Panc1 (cell line): ENCODE results near the gene RSAD1. TPM values are rescaled to one million over a fixed set of nuclear protein-coding genes. Genes with fewer than 3 reads are reported as not detected.

ENCODE experiments used
- ATAC-seq: fragments of 200-7000 bp; cut with Tn5 transposase; 2 replicates; pipeline ENCODE4 v1.9.1; 2020; ENCODE audit warnings: mild to moderate bottlenecking, moderate library complexity
- BruUV-seq: library from RNA; stranded (reverse); fragments of 400-500 nt; replicated peaks from 2 replicates; lab custom pipeline; 2021; lab: Mats Ljungman, UMichigan
- CTCF ChIA-PET: fragments of 300-600 bp; sonication (Branson Sonifier 250); formaldehyde crosslinking; loops from one replicate; lab custom pipeline; 2022; ENCODE audit warnings: antibody characterized with exemption; lab: Charles Lee
- POLR2A ChIA-PET: fragments of 300-600 bp; sonication (Branson Sonifier 250); formaldehyde crosslinking; loops from one replicate; lab custom pipeline; 2022; ENCODE audit warnings: antibody characterized with exemption; lab: Charles Lee
- DNase-seq: peaks from one replicate; pipeline ENCODE4 v3.0.0-alpha.2; 2010; ENCODE audit warnings: low read depth, low spot score
- H3K27ac ChIP-seq: 2 replicates; pipeline ENCODE4 v1.5.1; 2011; ENCODE audit warnings: mild to moderate bottlenecking, low read length, inconsistent platforms
- H3K27me3 ChIP-seq: fragments of 200-500 bp; sonication (Bioruptor generic); 2 replicates; pipeline ENCODE4 v1.6.0; 2014; ENCODE audit warnings: low read length, inconsistent platforms; ENCODE audit not compliant: control insufficient read depth, insufficient read depth
- H3K36me3 ChIP-seq: fragments of 200-500 bp; sonication (Bioruptor generic); 2 replicates; pipeline ENCODE4 v1.5.1; 2014; ENCODE audit warnings: inconsistent platforms, mild to moderate bottlenecking, low read length, moderate library complexity; ENCODE audit not compliant: control insufficient read depth, insufficient read depth
- H3K4me1 ChIP-seq: 2 replicates; pipeline ENCODE4 v1.5.1; 2011; ENCODE audit warnings: inconsistent platforms, mild to moderate bottlenecking, low read length, moderate library complexity; ENCODE audit not compliant: control insufficient read depth, insufficient read depth
- H3K4me3 ChIP-seq, 2 experiments: 2 replicates each; pipeline ENCODE4 v1.5.1; 2011 to 2012; ENCODE audit warnings: low read depth in 2 of 2, low read length in 2 of 2, mild to moderate bottlenecking in 2 of 2, inconsistent platforms in 1 of 2, moderate library complexity in 1 of 2
- H3K9me3 ChIP-seq: fragments of 200-500 bp; sonication (Bioruptor generic); 2 replicates; pipeline ENCODE4 v1.5.1; 2014; ENCODE audit warnings: low read depth, mild to moderate bottlenecking, inconsistent platforms, low read length, moderate library complexity; ENCODE audit not compliant: control insufficient read depth, insufficient read depth
- POLR2AphosphoS5 ChIP-seq: IDR thresholded peaks from 2 replicates; pipeline ENCODE4 v1.6.1; 2012; ENCODE audit warnings: mild to moderate bottlenecking, low read depth, low read length, moderate library complexity
- SIN3A ChIP-seq: IDR thresholded peaks from 2 replicates; pipeline ENCODE4 v1.6.1; 2012; ENCODE audit warnings: low read depth, mild to moderate bottlenecking, low read length, moderate library complexity, borderline replicate concordance; ENCODE audit not compliant: insufficient read depth
- TCF7L2 ChIP-seq: IDR thresholded peaks from 2 replicates; pipeline ENCODE4 v1.6.1; 2011; ENCODE audit warnings: mild to moderate bottlenecking, low read depth, low read length, inconsistent platforms
- in situ Hi-C: cut with HindIII; loops from 2 replicates; pipeline ENCODE4 v1.10.0; 2016; ENCODE audit warnings: low sequenced_read_pairs, low pct_unique_long_range_greater_than_20kb
- intact Hi-C: fragments of 100-400 bp; cut with micrococcal nuclease; formaldehyde crosslinking; loops from one replicate; pipeline ENCODE4 v1.10.0; 2022; ENCODE audit not compliant: unreplicated experiment
- total RNA-seq: library from RNA; stranded (reverse); gene quantifications from one replicate; pipeline ENCODE4 v1.2.1, GENCODE V29; 2021; ENCODE audit not compliant: unreplicated experiment
- TF ChIP-seq, protein P1 (sequence below), 2 experiments: IDR thresholded peaks; 2 replicates each; pipeline ENCODE4 v1.6.1; 2011 to 2012; ENCODE audit warnings: low read depth in 2 of 2, control low read depth in 1 of 2, low read length in 1 of 2, mild to moderate bottlenecking in 1 of 2, moderate library complexity in 1 of 2; ENCODE audit not compliant: insufficient read depth in 1 of 2
- TF ChIP-seq, protein P2 (sequence below): fragments of 450-650 bp; IDR thresholded peaks from 2 replicates; pipeline ENCODE4 v1.5.1; 2017; ENCODE audit warnings: mild to moderate bottlenecking

RSAD1 gene
- total RNA-seq, 1 experiment from 2014 or later, result 40.2 TPM

DNA sequence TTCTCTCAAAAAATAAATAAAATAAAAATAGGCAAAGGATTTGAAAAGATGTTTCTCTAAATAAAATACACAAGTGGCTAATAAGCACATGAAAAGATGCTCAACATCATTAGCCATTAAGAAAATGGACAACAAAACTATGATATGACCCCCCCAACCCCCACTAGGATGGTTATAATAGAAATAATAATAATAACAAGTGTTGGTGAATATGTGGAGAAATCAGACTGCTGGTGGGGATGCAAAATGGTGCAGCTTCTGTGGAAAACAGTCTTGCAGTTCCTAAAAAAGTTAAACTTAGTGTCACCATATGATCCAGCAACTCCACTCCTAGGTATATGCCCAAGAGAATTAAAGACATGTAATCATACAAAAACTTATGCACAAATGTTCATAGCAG is 20.6 kb downstream of the RSAD1 start:
- DNase-seq (no peak), ATAC-seq (no peak)
- Histone ChIP-seq H3K27ac (no peak overlapping the region), H3K4me1 (no peaks in the 10 kb centered on the region), H3K9me3 (no peaks in the 10 kb centered on the region), H3K36me3 (no peaks in the 10 kb centered on the region), H3K4me3 (no peak overlapping the region), H3K27me3 (no peaks in the 10 kb centered on the region)
- POLR2A ChIA-PET, result no interaction called here
- CTCF ChIA-PET, result no interaction called here
- no TSS peak for BruUV-seq
- in situ Hi-C loops (no loop called here), intact Hi-C loops (no loop called here)
- TF ChIP-seq, protein P1, sequence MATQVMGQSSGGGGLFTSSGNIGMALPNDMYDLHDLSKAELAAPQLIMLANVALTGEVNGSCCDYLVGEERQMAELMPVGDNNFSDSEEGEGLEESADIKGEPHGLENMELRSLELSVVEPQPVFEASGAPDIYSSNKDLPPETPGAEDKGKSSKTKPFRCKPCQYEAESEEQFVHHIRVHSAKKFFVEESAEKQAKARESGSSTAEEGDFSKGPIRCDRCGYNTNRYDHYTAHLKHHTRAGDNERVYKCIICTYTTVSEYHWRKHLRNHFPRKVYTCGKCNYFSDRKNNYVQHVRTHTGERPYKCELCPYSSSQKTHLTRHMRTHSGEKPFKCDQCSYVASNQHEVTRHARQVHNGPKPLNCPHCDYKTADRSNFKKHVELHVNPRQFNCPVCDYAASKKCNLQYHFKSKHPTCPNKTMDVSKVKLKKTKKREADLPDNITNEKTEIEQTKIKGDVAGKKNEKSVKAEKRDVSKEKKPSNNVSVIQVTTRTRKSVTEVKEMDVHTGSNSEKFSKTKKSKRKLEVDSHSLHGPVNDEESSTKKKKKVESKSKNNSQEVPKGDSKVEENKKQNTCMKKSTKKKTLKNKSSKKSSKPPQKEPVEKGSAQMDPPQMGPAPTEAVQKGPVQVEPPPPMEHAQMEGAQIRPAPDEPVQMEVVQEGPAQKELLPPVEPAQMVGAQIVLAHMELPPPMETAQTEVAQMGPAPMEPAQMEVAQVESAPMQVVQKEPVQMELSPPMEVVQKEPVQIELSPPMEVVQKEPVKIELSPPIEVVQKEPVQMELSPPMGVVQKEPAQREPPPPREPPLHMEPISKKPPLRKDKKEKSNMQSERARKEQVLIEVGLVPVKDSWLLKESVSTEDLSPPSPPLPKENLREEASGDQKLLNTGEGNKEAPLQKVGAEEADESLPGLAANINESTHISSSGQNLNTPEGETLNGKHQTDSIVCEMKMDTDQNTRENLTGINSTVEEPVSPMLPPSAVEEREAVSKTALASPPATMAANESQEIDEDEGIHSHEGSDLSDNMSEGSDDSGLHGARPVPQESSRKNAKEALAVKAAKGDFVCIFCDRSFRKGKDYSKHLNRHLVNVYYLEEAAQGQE (IDR thresholded peaks at IDR 0.05; ENCODE audit: insufficient read depth in 1 of 2, low read depth in 2 of 2, low read length in 1 of 2), result no peak
- TF ChIP-seq TCF7L2 (no peak), SIN3A (no peak), POLR2AphosphoS5 (no peak)
- TF ChIP-seq, protein P2, sequence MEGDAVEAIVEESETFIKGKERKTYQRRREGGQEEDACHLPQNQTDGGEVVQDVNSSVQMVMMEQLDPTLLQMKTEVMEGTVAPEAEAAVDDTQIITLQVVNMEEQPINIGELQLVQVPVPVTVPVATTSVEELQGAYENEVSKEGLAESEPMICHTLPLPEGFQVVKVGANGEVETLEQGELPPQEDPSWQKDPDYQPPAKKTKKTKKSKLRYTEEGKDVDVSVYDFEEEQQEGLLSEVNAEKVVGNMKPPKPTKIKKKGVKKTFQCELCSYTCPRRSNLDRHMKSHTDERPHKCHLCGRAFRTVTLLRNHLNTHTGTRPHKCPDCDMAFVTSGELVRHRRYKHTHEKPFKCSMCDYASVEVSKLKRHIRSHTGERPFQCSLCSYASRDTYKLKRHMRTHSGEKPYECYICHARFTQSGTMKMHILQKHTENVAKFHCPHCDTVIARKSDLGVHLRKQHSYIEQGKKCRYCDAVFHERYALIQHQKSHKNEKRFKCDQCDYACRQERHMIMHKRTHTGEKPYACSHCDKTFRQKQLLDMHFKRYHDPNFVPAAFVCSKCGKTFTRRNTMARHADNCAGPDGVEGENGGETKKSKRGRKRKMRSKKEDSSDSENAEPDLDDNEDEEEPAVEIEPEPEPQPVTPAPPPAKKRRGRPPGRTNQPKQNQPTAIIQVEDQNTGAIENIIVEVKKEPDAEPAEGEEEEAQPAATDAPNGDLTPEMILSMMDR, result no peak

DNA sequence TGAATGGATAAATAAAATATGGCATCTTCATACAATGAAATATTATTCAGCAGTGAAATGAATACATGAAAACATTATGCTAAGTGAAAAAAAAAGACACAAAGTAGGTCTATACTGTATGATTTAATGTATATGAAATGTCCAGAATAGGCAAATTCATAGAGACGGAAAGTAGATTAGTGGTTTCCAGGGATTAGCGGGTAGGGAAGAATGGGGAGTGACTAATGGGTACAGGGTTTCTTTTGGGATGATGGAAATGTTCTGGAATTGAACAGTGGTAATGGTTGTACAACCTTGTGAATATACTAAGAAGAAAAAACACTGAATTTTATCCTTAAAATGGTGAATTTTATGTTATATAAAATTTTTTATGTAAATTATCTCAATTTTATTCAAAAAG is 21.1 kb downstream of the RSAD1 start:
- H3K4me1 ChIP-seq, result no peaks in the 10 kb centered on the region
- H3K27ac ChIP-seq, result no peak overlapping the region
- BruUV-seq, result no TSS peak
- TF ChIP-seq TCF7L2 (no peak), POLR2AphosphoS5 (no peak), SIN3A (no peak)
- TF ChIP-seq, protein P2, result no peak
- TF ChIP-seq, protein P1 (IDR thresholded peaks at IDR 0.05; ENCODE audit: insufficient read depth in 1 of 2, low read depth in 2 of 2, low read length in 1 of 2), result no peak
- H3K27me3 ChIP-seq, result no peaks in the 10 kb centered on the region
- DNase-seq (no peak), ATAC-seq (no peak)
- in situ Hi-C loops (no loop called here), intact Hi-C loops (no loop called here)
- POLR2A ChIA-PET, result no interaction called here
- H3K36me3 ChIP-seq, result no peaks in the 10 kb centered on the region
- no peak overlapping the region for H3K4me3 ChIP-seq
- no peaks in the 10 kb centered on the region for H3K9me3 ChIP-seq
- CTCF ChIA-PET, result no interaction called here
